ENCODE measurements around the gene TOMM20L.
"Not testable (repeated sequence)": the region's sequence is repeated elsewhere in the genome, so short reads cannot be mapped to it uniquely, and the experiment has no call there.

The TOMM20L gene

DNA sequence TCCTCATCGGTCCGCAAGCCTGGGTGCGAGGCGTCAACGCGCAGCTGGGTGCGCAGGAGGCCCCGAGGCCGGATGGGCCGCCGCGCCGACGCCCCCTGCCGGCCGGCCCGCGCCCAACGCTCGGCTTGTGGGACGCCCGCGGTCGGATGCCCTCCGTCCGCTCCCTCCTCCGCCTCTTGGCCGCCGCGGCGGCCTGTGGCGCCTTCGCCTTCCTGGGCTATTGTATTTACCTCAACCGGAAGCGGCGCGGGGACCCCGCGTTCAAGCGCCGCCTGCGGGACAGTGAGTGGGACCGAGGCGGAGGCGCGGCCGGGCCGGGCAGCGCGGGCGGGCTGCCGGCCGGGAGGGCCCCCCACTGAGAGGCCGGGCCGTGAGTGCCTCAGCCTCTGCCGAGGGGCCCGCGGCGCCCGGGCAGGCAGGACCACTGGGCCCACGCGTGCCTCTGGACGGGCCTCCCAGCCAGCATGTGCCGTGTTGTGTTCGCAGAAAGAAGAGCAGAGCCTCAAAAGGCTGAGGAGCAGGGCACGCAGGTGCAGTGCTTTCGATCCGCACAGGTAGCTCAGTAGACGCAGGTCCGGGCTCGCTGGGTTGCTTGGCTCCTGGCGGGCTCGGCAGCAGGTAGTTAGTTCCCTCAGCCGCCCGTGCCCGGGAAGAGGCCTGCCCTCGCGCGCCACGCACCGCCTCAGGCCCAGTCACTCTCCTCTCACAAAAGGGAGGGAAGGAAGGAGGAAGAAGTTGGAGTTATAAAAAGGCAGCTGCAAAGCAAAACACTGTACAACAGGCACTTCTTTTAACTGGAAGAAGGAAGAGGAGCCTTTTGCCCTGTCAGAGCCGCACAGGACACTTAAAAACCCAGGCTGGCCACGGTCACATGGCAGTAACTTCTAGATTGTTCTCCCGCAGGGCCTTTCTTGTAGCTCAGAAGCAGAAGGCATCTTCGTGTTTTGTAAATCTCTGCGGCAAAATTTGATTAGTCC is at the start of gene TOMM20L:
Gene TOMM20L, plus strand, starts transcription at position 119 of the 977 bp plus-strand sequence. Its CDS starts 28 bp downstream, at position 147.
- peak; percentile 48 for DNase-seq (ENCODE audit: low spot score)

GRCh38 chr14:58353516-58354299 is 42.0 kb upstream of the TOMM20L start:
- DNase-seq (ENCODE audit: low spot score), result no peak

DNA sequence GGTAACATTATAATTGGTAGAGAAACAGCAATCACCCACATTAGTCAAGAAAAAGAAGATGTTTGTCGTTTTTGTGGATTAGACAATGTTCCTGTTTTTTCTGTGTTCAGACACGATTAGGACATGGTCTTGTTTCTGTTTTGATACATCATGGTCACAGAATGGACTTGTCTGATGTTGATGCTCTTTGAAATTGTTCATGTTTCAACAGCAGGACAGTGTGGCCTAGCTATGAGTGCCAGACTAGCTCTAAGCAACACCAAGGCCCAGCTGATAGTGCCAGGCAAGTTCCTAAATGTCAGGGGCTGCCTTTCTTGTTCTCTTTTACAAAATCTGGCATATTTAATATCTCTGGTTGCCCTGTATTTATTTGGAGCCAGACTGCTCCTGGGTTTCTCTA is 40.9 kb upstream of the TOMM20L start:
- DNase-seq (ENCODE audit: low spot score), result no peak

DNA sequence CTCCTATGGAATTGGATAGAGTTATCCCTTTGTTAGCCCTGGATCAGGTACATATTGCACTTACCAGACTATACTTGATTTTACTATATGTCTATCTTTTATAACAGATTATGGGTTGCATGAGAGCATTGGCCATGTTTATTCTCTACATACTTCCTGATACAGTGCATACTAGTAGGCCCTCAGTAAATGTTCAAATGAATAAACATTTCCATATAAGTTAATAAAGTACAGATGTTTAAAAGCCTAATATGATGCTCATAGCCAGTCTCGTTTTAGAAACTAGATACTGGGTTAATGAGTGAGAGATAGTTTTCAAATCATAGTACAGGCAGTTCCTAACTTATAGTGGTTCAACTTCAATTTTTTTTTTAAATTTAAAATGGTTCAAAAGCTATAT is 39.5 kb upstream of the TOMM20L start:
- DNase-seq (ENCODE audit: low spot score), result no peak

DNA sequence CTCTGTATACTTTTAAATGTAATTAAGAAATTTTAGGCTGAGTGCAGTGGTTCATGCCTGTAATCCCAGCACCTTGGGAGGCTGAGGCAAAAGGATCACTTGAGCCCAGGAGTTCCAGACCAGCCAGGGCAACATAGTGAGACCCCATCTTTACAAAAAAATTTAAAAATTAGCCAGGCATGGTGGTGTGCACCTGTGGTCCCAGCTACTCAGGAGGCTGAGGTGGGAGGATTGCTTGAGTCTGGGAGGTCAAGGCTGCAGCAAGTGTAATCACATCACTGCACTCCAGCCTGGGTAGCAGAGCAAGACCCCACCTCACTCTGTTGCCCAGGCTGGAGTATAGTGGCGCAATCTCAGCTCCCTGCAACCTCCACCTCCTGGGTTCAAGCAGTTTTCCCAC is 33.5 kb upstream of the TOMM20L start:
- not testable (repeated sequence) for DNase-seq (ENCODE audit: low spot score)

DNA sequence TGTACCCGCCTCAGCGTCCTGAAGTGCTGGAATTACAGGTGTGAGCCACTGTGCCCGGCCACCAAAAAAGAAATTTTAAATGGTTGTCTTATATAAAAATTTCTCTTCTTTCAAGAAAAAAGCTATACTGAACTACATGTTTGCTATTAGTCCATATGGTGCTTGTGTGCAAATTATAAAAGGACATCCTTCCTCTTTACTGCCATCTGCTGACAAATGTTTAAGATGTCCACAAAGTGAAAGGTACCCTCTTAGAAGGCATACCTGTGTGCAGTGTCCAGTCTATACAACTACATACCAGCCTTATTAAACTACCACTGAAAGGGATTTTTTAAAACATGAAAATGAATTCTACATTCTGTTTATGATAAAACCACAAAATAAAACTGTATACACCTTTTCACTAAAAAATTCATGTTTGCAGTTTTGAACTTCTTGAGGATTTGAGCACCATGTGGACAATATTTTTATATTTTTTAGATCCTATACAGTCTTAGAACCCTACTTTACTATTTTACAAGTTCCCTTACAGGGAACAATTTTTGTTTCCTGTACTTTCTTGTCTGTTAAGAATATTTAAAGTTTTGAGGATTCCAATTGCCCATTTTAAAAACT is 32.8 kb upstream of the TOMM20L start:
- DNase-seq (ENCODE audit: low spot score), result peak; percentile 7

DNA sequence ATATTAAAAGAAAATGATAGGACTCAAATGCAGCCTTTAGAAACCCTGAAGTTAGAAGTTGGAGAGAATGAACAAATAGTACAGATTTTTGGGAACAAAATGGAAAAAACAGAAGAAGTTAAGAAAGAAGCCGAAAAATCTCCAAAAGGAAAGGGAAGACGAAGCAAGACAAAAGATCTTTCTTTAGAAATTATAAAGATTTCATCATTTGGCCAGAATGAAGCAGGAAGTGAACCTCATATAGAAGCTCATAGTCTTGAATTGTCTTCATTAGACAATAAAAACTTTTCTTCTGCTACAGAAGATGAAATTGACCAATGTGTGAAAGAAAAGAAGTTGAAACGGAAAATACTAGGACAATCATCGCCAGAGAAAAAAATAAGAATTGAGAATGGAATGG is 31.4 kb upstream of the TOMM20L start:
- no peak for DNase-seq (ENCODE audit: low spot score)

DNA sequence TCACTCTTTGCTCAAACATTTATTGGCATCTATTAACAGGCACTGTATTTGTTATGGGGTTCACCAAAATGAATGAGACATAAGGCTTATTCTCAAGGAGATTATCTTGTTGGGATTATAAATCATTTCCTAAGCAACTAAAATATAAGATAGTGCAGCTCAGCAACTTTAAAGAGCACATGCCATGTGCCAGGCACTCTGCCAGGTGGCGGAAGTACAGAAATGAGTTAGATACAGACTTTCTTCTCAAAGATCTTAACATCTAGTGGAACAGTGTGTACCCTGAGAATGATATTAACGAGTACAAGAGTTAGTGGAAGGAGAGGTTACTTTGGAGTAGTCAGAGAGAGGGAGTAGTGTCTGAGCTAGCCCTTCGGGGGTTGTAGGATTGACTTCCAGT is 28.4 kb upstream of the TOMM20L start:
- no peak for DNase-seq (ENCODE audit: low spot score)

DNA sequence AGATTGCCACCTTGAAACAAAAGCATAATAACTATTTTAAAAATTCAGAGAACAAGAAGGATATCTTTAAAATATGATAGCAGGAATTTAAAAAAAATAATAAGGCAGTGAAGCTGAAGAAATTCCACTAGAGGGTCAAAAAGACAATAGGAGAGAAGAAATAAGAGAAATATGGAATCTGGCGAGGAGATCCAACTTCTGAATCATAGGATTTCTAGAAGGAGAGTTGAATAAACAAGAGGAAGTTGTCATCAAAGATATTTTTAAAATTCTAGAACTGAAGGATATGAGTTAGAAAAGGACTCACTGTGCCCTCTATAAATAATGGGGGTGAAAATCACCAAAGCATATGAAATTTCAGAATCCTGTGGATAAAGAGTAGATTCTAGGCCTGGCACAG is 26.8 kb upstream of the TOMM20L start:
- no peak for DNase-seq (ENCODE audit: low spot score)

- no peak for DNase-seq (ENCODE audit: low spot score)
Measured at GRCh38 chr14:58376791-58377190, 18.9 kb upstream of the TOMM20L start.

DNA sequence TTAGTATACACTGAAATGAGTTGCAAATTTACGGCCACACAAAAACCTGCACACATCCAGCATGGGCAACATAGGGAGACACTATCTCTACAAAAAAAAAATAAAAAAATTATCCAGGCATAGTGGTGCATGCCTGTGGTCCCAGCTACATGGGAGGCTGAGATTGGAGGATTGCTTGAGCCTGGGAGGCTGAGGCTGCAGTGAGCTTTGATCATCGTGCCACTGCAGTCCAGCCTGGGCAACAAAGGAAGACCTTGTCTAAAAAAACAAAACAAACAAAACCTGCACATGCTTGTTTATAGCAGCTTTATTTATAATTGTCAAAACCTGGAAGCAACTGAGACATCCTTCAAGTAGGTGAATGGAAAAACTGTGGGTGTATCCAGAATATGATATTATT is 4.9 kb upstream of the TOMM20L start:
- no peak for DNase-seq (ENCODE audit: low spot score)

GRCh38 chr14:58395562-58395811 is 243 bp upstream of the TOMM20L start:
- no peak for DNase-seq (ENCODE audit: low spot score)

DNA sequence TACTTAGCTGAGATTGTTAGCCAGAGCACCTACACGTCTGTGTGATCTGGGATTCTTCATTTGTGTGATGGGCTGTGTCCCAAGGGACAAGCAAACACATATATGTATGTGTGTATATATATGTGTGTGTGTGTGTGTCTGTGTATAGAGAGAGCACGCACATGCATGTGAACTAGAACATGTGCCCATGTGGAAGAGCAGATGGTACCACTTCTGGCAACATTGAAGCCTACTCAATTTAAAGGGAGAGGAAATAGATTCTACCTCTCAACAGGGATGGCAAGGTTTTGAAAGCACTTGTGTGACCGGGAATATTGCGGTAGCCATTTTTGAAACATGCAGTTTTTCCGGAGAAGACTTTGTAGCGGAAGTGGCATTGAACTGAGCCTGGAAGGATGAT is 1.4 kb downstream of the TOMM20L start:
- DNase-seq (ENCODE audit: low spot score), result peak; percentile 22

DNA sequence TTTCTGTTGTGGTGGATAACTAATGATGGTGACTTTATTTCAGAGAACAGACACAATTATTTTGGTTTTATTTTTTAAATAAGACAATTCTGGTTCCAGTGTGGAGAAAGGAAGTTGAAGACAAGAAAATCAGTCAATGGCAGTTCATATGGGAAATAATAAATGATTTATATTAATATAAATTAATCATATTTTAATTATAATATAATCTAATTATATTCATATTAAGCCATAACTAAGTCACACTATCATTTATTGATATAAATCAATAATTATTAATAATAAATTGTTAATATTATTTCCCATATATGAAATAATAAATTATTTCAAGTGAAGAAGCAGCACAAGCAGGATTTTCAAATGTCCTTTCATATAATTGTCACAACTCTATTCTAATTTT is 2.8 kb downstream of the TOMM20L start:
- no peak for DNase-seq (ENCODE audit: low spot score)

DNA sequence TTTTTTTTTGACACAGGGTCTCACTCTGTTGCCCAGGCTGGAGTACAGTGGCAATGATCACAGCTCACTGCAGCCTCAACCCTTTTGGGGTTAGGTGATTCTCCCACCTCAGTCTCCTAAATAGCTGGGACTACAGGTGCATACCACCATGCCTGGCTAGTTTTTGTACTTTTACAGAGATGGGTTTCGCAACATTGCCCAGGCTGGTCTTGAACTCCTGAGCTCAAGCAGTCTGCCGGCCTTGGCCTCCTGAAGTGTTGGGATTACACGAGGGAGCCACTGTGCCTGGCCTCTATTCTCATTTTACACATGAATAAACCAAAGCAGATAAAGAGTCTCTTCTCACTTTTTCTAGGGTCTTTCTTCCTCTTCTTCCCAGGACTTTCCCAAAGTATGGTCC is 3.2 kb downstream of the TOMM20L start:
- no peak for DNase-seq (ENCODE audit: low spot score)

GRCh38 chr14:58401587-58401986 is 5.9 kb downstream of the TOMM20L start:
- DNase-seq (ENCODE audit: low spot score), result no peak

DNA sequence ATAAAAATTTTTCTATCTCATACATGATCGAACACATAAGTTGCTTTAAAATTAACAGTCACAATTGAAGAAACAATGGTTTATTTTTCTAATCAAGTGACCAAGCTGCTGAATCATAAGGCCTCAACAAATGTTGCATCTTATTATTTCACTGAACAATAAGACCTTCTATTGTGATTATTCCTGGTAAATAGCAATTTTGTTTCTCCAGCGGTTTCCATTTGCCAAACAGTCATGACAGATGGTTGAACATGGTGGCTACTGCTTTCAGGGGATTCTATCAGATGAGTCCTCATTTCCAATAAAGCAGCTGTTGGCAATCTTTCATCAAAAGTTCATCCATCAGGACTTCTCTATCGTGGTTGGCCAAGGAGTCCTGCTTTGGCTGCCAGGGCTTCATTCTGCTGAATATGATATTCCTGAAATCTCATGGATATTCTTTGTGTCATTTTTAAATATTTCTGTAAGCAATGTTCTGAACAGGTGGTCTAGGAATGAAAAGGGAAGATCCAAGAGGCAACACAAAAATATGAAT is 13.0 kb downstream of the TOMM20L start:
- DNase-seq (ENCODE audit: low spot score), result peak; percentile 59

- DNase-seq (ENCODE audit: low spot score), result no peak
Measured at GRCh38 chr14:58414845-58415244, 19.1 kb downstream of the TOMM20L start.

- no peak for DNase-seq (ENCODE audit: low spot score)
Measured at GRCh38 chr14:58415636-58416547, 20.2 kb downstream of the TOMM20L start.

GRCh38 chr14:58416934-58417333 is 21.2 kb downstream of the TOMM20L start:
- not testable (repeated sequence) for DNase-seq (ENCODE audit: low spot score)

DNA sequence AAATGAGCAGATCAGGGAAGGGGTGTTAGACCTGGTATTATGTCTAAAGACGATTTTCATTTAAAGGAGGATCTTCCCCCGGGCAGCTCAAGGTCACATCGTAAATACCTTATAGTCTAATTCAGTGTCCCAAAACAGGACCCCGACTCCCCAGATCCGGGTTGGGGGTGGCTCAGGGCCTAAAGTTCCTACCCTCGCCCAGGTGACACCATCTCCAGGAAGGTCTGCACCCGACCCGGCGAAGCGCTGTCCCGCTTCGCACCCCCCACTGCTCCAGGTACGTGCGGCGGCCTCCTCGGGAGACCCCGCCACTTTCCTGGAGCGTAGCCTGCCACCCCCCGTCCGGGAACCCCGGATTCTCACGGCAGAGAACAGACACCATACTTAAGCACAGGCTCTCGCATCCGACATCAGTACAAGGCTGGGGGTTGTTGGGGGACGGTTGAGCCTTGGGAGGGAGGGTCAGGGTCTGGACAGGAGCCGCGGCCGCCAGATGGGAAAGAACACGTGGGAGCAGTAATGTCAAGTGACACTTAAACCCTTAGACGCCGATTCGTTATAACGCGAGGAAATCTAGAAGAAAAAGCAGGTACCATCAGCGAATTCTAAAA is 31.0 kb downstream of the TOMM20L start:
- peak; percentile 78 for DNase-seq (ENCODE audit: low spot score)

Data from Ammon's horn (tissue), 1 donor.